Transverse colon (tissue), 4 donors: ENCODE data around the gene ANKH. TPM values are rescaled to one million over a fixed set of nuclear protein-coding genes. Genes with fewer than 3 reads are reported as not detected.

Experiments used
- DNase-seq: peaks from one replicate; pipeline ENCODE4 v3.0.0-alpha.2; 2019
- H3K27ac ChIP-seq, 4 donors: fragments of 200-600 bp; sonication (generic); 2 replicates each; pipeline ENCODE4 v1.5.1; 2016 to 2018; ENCODE audit warnings: inconsistent platforms in 4 of 4
- H3K27me3 ChIP-seq: fragments of 200-600 bp; sonication (generic); 2 replicates; pipeline ENCODE4 v1.5.1; 2017; ENCODE audit warnings: inconsistent platforms
- H3K36me3 ChIP-seq, 4 donors: fragments of 200-600 bp; sonication (generic); 2 replicates each; pipeline ENCODE4 v1.5.1; 2017 to 2019; ENCODE audit warnings: inconsistent platforms in 4 of 4
- H3K4me1 ChIP-seq, 4 donors: fragments of 200-600 bp; sonication (generic); 2 replicates each; pipeline ENCODE4 v1.5.1; 2017 to 2020; ENCODE audit warnings: inconsistent platforms in 4 of 4
- H3K4me3 ChIP-seq, 4 donors: fragments of 200-600 bp; sonication (generic); 1 replicate in 1 of 4; 2 replicates in 3 of 4; pipeline versions ENCODE4 v1.5.1 to v1.6.1; 2017 to 2019; ENCODE audit warnings: inconsistent platforms in 4 of 4
- H3K9me3 ChIP-seq, 2 donors: fragments of 200-600 bp; sonication (generic); 2 replicates each; pipeline ENCODE4 v1.5.1; 2017 to 2019; ENCODE audit warnings: inconsistent platforms in 2 of 2
- EP300 ChIP-seq: sonication (generic); formaldehyde crosslinking; IDR thresholded peaks from one replicate; pipeline ENCODE4 v1.6.1; 2017; ENCODE audit warnings: antibody characterized with exemption, low read depth
- POLR2A ChIP-seq: fragments of 450-650 bp; IDR thresholded peaks from one replicate; pipeline ENCODE4 v1.6.1; 2016; ENCODE audit warnings: antibody characterized with exemption, mild to moderate bottlenecking, moderate library complexity
- POLR2AphosphoS5 ChIP-seq, 3 donors: sonication (generic); formaldehyde crosslinking; IDR thresholded peaks; one replicate each; pipeline ENCODE4 v1.6.1; 2016; ENCODE audit warnings: antibody characterized with exemption in 3 of 3
- WGBS, 2 donors: methylation state at CpG; one replicate each; pipeline ENCODE4 v1.1.5; 2018; ENCODE audit warnings: low coverage in 1 of 2; 5-methylcytosine and 5-hydroxymethylcytosine counted together
- in situ Hi-C, 4 donors: fragments of 200-750 bp; cut with MboI; loops; one replicate each; pipeline versions ENCODE4 v1.15.0 to v1.15.1; 2017; ENCODE audit warnings: low sequenced_read_pairs in 3 of 4, low pct_ligation_motif_present in 1 of 4, low pct_unique_long_range_greater_than_20kb in 1 of 4
- intact Hi-C: fragments of 100-400 bp; cut with DNase I; formaldehyde crosslinking; loops from one replicate; pipeline ENCODE4 v1.15.1; 2023; ENCODE audit warnings: low total_unique reads
- total RNA-seq, 4 donors: library from RNA; depleted of rRNA; stranded (reverse); fragments of >200 nt; gene quantifications; one replicate each; pipeline ENCODE4 v1.1.0, GENCODE V29; 2016
- TF ChIP-seq, protein P1 (sequence below), 5 experiments: fragments of 200-600 bp in 3 of 5; fragments of 450-650 bp in 2 of 5; sonication (generic) in 3 of 5; IDR thresholded peaks; 1 replicate in 2 of 5; 2 replicates in 3 of 5; pipeline ENCODE4 v1.5.1; 2016 to 2017; ENCODE audit warnings: antibody characterized with exemption in 5 of 5, inconsistent platforms in 3 of 5, mild to moderate bottlenecking in 2 of 5, moderate library complexity in 1 of 5

The ANKH gene
- total RNA-seq, 4 donors from 2014 or later = 24.7 to 96.5 (median 69.4) TPM

DNA sequence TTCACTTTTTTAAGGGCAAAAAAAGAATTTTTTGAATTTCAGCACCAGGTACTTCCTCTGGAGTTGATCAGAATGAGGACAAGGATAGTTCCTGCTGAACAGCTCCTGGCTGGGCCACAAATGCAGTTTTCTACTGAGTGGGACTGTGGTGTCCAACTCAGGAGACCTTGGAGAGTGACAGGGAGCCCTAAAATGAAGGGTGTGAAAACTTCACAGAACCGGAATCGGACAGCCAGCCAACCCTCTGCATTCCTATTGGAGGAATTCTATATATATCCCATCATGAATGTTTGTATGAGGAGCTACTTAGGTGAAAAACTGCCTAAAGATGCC is 40.6 kb downstream of the ANKH start:
- no peak overlapping the region for H3K4me3 ChIP-seq
- H3K36me3 ChIP-seq = no peaks in the 10 kb centered on the region
- no peaks in the 10 kb centered on the region for H3K9me3 ChIP-seq
- no peak for DNase-seq
- no peaks in the 10 kb centered on the region for H3K4me1 ChIP-seq
- WGBS, 2 donors = 84 to 94% methylated on average over 2 of the region's 2 CpGs
- in situ Hi-C loops = no loop called here
- H3K27ac ChIP-seq = no peak overlapping the region
- TF ChIP-seq EP300 = no peak
- TF ChIP-seq, protein P1, sequence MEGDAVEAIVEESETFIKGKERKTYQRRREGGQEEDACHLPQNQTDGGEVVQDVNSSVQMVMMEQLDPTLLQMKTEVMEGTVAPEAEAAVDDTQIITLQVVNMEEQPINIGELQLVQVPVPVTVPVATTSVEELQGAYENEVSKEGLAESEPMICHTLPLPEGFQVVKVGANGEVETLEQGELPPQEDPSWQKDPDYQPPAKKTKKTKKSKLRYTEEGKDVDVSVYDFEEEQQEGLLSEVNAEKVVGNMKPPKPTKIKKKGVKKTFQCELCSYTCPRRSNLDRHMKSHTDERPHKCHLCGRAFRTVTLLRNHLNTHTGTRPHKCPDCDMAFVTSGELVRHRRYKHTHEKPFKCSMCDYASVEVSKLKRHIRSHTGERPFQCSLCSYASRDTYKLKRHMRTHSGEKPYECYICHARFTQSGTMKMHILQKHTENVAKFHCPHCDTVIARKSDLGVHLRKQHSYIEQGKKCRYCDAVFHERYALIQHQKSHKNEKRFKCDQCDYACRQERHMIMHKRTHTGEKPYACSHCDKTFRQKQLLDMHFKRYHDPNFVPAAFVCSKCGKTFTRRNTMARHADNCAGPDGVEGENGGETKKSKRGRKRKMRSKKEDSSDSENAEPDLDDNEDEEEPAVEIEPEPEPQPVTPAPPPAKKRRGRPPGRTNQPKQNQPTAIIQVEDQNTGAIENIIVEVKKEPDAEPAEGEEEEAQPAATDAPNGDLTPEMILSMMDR (IDR thresholded peaks at IDR 0.05) = no peak
- no peak for TF ChIP-seq POLR2AphosphoS5 (IDR thresholded peaks at IDR 0.05)
- no peak for TF ChIP-seq POLR2A
- H3K27me3 ChIP-seq = no peaks in the 10 kb centered on the region
- intact Hi-C loops = no loop called here

DNA sequence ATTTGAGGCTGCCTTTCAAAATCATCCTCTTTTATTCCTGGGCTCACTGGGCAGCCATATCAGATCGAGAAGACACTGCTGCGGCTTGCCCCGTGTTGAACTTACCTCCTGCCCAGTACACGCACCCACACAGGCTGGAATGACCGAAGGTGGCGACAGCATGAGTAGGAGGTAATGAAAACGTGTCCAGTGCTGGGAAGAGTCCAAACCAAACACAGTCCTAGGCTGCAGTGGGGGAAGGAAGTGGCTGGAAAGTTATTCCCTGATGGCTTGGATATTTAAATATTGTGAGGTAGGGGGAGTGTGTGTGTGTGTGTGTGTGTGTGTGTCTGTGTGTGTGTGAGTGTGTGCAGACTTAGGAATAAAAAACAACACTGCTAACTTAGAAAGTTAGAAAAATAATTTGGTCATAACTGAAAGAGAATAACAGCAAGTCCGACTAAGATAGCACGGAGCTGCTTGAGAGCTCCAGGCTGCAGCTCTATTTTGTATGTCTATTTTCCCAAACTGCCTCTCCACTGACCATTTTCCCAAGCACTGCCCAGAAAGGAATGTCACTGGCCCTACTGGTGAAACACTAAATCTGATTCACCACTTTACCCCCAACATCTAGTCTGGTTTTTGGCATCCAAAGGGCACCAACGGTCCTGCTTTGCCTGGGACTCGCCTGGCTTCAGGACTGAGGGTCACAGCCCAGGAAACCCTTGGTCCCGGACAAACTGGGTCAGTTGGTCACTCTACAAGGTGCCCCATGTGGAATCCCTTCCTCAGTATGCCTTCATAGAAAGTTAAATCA is 41.2 kb downstream of the ANKH start:
- TF ChIP-seq POLR2AphosphoS5 (IDR thresholded peaks at IDR 0.05) (no peak), EP300 (no peak), POLR2A (no peak)
- H3K4me1 ChIP-seq = no peaks in the 10 kb centered on the region
- in situ Hi-C loops = no loop called here
- no peaks in the 10 kb centered on the region for H3K36me3 ChIP-seq
- no peak overlapping the region for H3K27ac ChIP-seq
- no peak for DNase-seq
- 89 to 98% methylated on average over 5 to 12 of the region's 12 CpGs for WGBS, 2 donors
- H3K27me3 ChIP-seq = no peaks in the 10 kb centered on the region
- no peak overlapping the region for H3K4me3 ChIP-seq
- no peaks in the 10 kb centered on the region for H3K9me3 ChIP-seq
- intact Hi-C loops = no loop called here

DNA sequence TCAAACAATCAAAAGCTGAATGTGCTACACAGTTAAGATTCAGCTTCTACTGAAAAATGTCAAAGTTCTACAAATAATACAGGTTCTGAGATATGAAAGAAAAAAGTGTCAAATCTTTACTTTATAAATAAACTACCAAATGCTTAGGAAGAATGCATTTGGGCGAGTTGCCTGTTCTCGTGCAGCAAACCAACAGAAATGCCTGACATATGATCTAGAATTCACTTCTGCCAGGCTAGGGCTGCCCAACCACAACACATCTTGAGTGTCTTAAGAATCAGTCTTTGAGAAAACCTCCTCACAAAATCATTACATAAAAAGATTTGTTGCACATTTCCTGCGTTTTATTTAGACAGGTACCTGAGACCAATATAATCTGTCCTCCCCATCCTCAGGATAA is 42.2 kb downstream of the ANKH start:
- H3K4me1 ChIP-seq = no peaks in the 10 kb centered on the region
- no peaks in the 10 kb centered on the region for H3K9me3 ChIP-seq
- H3K4me3 ChIP-seq = no peak overlapping the region
- intact Hi-C loops = no loop called here
- H3K36me3 ChIP-seq = no peaks in the 10 kb centered on the region
- in situ Hi-C loops = no loop called here
- H3K27ac ChIP-seq = no peak overlapping the region
- TF ChIP-seq POLR2A = no peak
- no peak for TF ChIP-seq POLR2AphosphoS5 (IDR thresholded peaks at IDR 0.05)
- TF ChIP-seq, protein P1 (IDR thresholded peaks at IDR 0.05) = no peak
- TF ChIP-seq EP300 = no peak
- no peaks in the 10 kb centered on the region for H3K27me3 ChIP-seq
- no peak for DNase-seq
- WGBS, 2 donors = 80 to 93% methylated on average over 3 of the region's 3 CpGs

DNA sequence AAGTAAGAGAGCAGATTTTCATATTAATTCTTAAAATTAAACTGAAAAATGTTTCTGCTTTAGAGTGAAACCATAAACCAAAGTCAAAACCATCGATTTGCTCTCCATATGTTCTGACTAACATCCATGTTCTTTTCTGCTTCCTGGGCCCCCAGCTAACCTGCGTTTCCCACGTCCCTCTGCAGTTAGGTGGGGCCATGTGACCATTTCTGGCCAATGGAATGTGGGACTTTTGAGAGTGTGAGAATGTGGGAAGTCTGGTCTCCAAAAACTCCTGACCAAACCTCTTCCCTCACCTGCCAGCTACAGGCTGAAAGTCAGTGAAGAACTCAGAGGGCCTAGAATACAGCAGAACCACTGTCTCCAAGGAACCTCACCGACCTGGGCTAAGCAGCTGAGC is 44.9 kb downstream of the ANKH start:
- intact Hi-C loops (no loop called here), in situ Hi-C loops (no loop called here)
- Histone ChIP-seq H3K9me3 (no peaks in the 10 kb centered on the region), H3K36me3 (no peaks in the 10 kb centered on the region), H3K4me1 (peaks cover 0 to 3% (median 0%) of the 10 kb centered on the region in 4 donors), H3K27me3 (no peaks in the 10 kb centered on the region), H3K4me3 (no peak overlapping the region), H3K27ac (no peak overlapping the region)
- DNase-seq = no peak
- WGBS, 2 donors = 88 to 96% methylated on average over 4 of the region's 4 CpGs
- TF ChIP-seq POLR2A (no peak), POLR2AphosphoS5 (IDR thresholded peaks at IDR 0.05) (no peak), EP300 (no peak)
- TF ChIP-seq, protein P1 (IDR thresholded peaks at IDR 0.05) = no peak

DNA sequence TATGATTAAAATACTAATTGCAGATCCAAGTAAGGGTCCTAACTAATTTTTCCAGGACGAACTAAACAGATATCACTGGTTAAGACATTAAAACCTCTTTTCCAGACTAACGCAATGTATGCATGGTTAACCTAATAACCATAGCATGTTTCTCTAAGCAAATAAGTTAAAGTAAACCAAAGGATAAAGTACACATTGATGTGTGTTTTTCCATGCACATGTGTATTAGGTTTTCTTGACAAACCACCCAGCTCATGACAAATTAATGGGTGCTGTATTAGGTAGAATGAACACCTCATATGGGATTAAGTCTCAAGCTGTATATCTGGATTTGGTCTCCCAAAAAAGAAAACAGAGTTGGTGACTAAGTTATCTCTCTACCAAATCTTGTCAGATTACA is 45.6 kb downstream of the ANKH start:
- Histone ChIP-seq H3K36me3 (no peaks in the 10 kb centered on the region), H3K4me1 (peaks cover 0 to 8% (median 0%) of the 10 kb centered on the region in 4 donors), H3K4me3 (no peak overlapping the region), H3K27me3 (no peaks in the 10 kb centered on the region), H3K9me3 (no peaks in the 10 kb centered on the region), H3K27ac (no peak overlapping the region)
- no peak for DNase-seq
- intact Hi-C loops (no loop called here), in situ Hi-C loops (no loop called here)
- WGBS, 2 donors = 89 to 92% methylated on average over 2 of the region's 2 CpGs
- no peak for TF ChIP-seq POLR2A
- TF ChIP-seq POLR2AphosphoS5 (IDR thresholded peaks at IDR 0.05) = no peak
- TF ChIP-seq, protein P1 (IDR thresholded peaks at IDR 0.05) = no peak
- TF ChIP-seq EP300 = no peak
